Psoas muscle (tissue), 8 donors: Measurements from ENCODE around the gene PI4K2A. TPM values are rescaled to one million over a fixed set of nuclear protein-coding genes. Genes with fewer than 3 reads are reported as not detected.
"Not testable (repeated sequence)": the region's sequence is repeated elsewhere in the genome, so short reads cannot be mapped to it uniquely, and the experiment has no call there.

ENCODE experiments used
- ATAC-seq, 4 donors: fragments of 200-7000 bp; cut with Tn5 transposase; one replicate each; pipeline ENCODE4 v1.9.1; 2020; ENCODE audit warnings: moderate library complexity in 3 of 4, mild to moderate bottlenecking in 2 of 4
- DNase-seq, 2 donors: peaks; one replicate each; pipeline ENCODE4 v3.0.0-alpha.2; 2020
- H3K27ac ChIP-seq: fragments of 200-600 bp; one replicate; pipeline ENCODE4 v1.8.0; 2022
- H3K27me3 ChIP-seq, 3 donors: fragments of 200-600 bp in 1 of 3; one replicate each; pipeline versions ENCODE4 v1.6.1 to v1.8.0; 2013 to 2022; ENCODE audit warnings: low read length in 2 of 3, mild to moderate bottlenecking in 2 of 3, moderate library complexity in 1 of 3; ENCODE audit not compliant: insufficient read depth in 3 of 3
- H3K36me3 ChIP-seq, 2 donors: fragments of 200-600 bp in 1 of 2; one replicate each; pipeline versions ENCODE4 v1.6.1 to v1.8.0; 2013 to 2022; ENCODE audit warnings: low read depth in 1 of 2, mild to moderate bottlenecking in 1 of 2, moderate library complexity in 1 of 2; ENCODE audit not compliant: insufficient read depth in 1 of 2
- H3K4me1 ChIP-seq: fragments of 200-600 bp; one replicate; pipeline ENCODE4 v1.8.0; 2022
- H3K4me3 ChIP-seq: fragments of 200-600 bp; one replicate; pipeline ENCODE4 v1.8.0; 2022; ENCODE audit warnings: mild to moderate bottlenecking
- H3K9me3 ChIP-seq: fragments of 200-600 bp; one replicate; pipeline ENCODE4 v1.8.0; 2022
- WGBS, 3 donors: extraction: QIAGEN DNeasy Blood & Tissue Kit; methylation state at CpG; one replicate each; pipeline versions ENCODE4 v1.1.6 to v1.1.7; 2013; 5-methylcytosine and 5-hydroxymethylcytosine counted together
- intact Hi-C, 2 donors: fragments of 100-400 bp; cut with DNase I; formaldehyde crosslinking; loops; one replicate each; pipeline versions ENCODE4 v1.11.0 to v1.14.2; 2022
- polyA plus RNA-seq, 3 donors: library from polyadenylated mRNA; stranded (reverse); fragments of 200-250 nt; gene quantifications; one replicate each; pipeline ENCODE4 v1.2.3, GENCODE V29; 2013
- total RNA-seq, 4 donors: library from RNA; stranded (reverse); fragmentation: NEBNext Ultra II Directional in 2 of 4; extraction: Animal tissue kit (Norgen Biotek cat#: 25700) in 2 of 4; gene quantifications; one replicate each; pipeline versions ENCODE4 v1.2.1 to v1.2.4, GENCODE V29; 2021 to 2023
- TF ChIP-seq, protein P1 (sequence below): fragments of 200-600 bp; IDR thresholded peaks from one replicate; pipeline ENCODE4 v1.8.0; 2022; ENCODE audit warnings: antibody characterized with exemption
- donor health status: healthy with polysubstance abuse.
- donor health status: DM: no; HTN: no; CAD: no; lungs with moderate emphysema.
- donor health status: Bipolar disorder and iron deficiency.
- donor health status: healthy.
- donor health status: DM: yes; HTN: yes; CAD: no.
- donor health status: DM: no; HTN: no; CAD: no.
- donor health status: DM: no; HTN: no; CAD: no.
- donor health status: DM: yes; HTN: yes; CAD: no.

PI4K2A gene
- total and polyA plus RNA-seq, 7 donors: 8.9 to 22.9 (median 11.9) TPM

DNA sequence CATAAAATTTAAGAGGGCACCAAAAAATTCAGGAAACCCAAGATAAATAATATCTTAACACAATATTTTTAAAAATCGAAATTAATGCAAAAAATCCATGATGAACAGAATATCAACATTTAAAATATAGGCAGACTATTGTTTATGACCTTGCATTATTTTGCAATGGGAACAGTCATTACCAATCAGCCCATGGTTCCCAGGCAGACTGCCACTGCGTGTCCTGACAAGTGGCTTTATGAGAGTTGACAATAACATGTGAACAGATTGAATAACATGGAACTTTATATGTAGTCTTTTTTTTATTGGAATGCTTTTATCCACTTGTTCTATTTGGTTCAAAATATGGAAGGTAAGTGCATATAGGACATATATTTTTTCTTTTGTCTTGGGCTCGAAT, 49.7 kb downstream of the PI4K2A start:
- ATAC-seq (no peak), DNase-seq (no peak)
- H3K4me1 ChIP-seq: peaks cover 19% of the 10 kb centered on the region
- no peak overlapping the region for H3K27ac ChIP-seq
- no peak overlapping the region for H3K4me3 ChIP-seq
- TF ChIP-seq, protein P1, sequence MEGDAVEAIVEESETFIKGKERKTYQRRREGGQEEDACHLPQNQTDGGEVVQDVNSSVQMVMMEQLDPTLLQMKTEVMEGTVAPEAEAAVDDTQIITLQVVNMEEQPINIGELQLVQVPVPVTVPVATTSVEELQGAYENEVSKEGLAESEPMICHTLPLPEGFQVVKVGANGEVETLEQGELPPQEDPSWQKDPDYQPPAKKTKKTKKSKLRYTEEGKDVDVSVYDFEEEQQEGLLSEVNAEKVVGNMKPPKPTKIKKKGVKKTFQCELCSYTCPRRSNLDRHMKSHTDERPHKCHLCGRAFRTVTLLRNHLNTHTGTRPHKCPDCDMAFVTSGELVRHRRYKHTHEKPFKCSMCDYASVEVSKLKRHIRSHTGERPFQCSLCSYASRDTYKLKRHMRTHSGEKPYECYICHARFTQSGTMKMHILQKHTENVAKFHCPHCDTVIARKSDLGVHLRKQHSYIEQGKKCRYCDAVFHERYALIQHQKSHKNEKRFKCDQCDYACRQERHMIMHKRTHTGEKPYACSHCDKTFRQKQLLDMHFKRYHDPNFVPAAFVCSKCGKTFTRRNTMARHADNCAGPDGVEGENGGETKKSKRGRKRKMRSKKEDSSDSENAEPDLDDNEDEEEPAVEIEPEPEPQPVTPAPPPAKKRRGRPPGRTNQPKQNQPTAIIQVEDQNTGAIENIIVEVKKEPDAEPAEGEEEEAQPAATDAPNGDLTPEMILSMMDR: no peak
- intact Hi-C loops: no loop called here
- WGBS, 3 donors: 90 to 93% (median 90%) methylated on average over 3 of the region's 3 CpGs
- H3K9me3 ChIP-seq: peaks cover 8% of the 10 kb centered on the region
- H3K27me3 ChIP-seq: no peaks in the 10 kb centered on the region
- H3K36me3 ChIP-seq: no peaks in the 10 kb centered on the region

DNA sequence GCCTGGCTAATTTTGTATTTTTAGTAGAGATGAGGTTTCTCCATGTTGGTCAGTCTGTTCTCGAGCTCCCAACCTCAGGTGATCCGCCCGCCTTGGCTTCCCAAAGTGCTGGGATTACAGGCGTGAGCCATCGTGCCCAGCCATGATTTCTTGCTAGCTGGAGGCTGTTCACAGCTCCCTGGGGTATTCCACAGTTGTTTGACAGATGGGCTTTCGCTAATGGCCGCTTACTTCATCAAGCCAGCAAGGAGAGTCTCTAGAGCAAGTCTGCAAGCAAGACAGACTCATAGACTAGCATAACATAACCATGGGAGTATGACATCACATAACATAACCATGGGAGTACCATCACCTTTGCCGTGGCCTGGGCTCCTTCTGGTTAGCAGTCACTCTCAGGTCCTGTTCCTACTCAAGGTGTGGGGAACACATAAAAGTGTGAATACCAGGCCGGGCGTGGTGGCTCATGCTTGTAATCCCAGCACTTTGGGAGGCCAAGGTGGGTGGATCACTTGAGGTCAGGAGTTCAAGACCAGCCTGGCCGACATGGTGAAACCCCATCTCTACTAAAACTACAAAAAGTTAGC, 57.7 kb downstream of the PI4K2A start:
- not testable (repeated sequence) for H3K4me3 ChIP-seq, H3K27ac ChIP-seq, H3K27me3 ChIP-seq, DNase-seq, ATAC-seq, H3K9me3 ChIP-seq, H3K36me3 ChIP-seq, H3K4me1 ChIP-seq
- intact Hi-C loops: loop anchor here in 1 of 2 donors (5.0 kb wide), 1 partner anchor 34 kb away; no protein-coding TSS in a partner anchor
- WGBS, 3 donors: 63 to 75% (median 69%) methylated on average over 11 of the region's 11 CpGs

DNA sequence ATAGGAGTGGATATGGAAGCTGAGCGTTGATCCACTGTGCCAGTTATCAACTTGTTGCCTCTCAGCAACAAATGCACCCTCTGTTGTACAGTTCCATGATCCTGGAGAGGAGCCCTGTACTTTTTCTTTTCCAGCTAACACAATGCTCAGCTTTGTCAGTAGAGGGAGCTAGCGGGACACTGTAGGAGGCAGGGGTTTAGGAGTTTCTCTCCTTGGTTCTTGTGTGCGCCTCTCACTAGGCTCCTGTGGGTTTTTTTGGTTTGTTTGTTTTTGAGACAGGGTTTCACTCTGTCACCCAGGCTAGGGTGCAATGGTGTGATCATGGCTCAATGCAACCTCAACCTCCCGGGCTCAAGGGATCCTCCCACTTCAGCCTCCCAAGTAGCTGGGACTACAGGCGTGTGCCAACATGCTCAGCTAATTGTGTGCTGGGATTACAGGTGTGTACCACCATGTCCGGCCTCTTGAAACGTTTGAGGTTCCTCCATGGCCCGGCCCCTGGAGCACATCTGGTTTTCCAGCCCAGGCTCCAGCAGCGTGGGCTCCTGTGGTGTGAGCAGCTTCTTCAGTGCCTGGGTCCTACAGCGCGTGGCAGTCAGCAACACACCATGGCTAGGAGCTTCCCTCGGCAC, 61.1 kb downstream of the PI4K2A start:
- H3K9me3 ChIP-seq: no peaks in the 10 kb centered on the region
- ATAC-seq (peak; percentile 81 to 92 (median 90)), DNase-seq (no peak)
- no peaks in the 10 kb centered on the region for H3K27me3 ChIP-seq
- TF ChIP-seq, protein P1: peak; percentile 77
- 44 to 50% (median 45%) methylated on average over 12 of the region's 12 CpGs for whole genome bisulfite sequencing, 3 donors
- no peaks in the 10 kb centered on the region for H3K4me1 ChIP-seq
- no peaks in the 10 kb centered on the region for H3K36me3 ChIP-seq
- intact Hi-C loops: loop anchor here in 1 of 2 donors (2.0 kb wide), 1 partner anchor 29 kb away; no protein-coding TSS in a partner anchor
- H3K27ac ChIP-seq: no peak overlapping the region
- H3K4me3 ChIP-seq: no peak overlapping the region

DNA sequence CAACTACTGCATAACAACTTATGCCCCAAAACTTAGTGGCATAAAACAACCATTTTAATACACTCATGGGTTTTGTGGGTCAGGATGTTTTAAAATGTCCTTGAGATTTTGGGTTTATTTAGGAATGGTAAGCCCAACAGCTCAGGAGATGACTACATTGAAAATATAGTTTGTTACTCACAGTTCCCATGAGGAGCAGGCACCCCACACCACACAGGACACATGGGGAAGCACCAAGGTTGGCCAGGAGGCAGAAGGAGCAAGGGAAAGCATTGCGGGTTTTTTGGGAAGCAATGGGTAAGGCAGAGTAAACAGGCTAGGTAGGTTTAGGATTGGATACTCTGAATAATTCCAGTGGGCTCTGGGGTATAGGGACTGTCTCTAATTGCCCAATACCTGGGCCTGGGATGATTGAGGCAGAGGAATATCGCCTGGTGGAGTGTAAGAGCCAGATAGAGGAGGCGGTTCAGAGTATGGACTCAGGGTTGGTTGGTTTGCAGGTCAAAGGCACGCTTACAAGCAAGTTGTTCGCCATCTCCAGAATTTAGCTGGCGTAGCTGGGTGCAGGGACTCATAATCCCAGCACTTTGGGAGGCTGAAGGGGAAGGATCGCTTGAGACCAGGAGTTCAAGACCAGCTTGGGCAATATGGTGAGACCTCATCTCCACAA, 63.1 kb downstream of the PI4K2A start:
- no peaks in the 10 kb centered on the region for H3K36me3 ChIP-seq
- DNase-seq (no peak), ATAC-seq (no peak)
- no peaks in the 10 kb centered on the region for H3K9me3 ChIP-seq
- TF ChIP-seq, protein P1: no peak
- WGBS, 3 donors: 88 to 95% (median 92%) methylated on average over 7 of the region's 7 CpGs
- no peak overlapping the region for H3K4me3 ChIP-seq
- no peaks in the 10 kb centered on the region for H3K27me3 ChIP-seq
- intact Hi-C loops: no loop called here
- H3K4me1 ChIP-seq: no peaks in the 10 kb centered on the region
- H3K27ac ChIP-seq: no peak overlapping the region

DNA sequence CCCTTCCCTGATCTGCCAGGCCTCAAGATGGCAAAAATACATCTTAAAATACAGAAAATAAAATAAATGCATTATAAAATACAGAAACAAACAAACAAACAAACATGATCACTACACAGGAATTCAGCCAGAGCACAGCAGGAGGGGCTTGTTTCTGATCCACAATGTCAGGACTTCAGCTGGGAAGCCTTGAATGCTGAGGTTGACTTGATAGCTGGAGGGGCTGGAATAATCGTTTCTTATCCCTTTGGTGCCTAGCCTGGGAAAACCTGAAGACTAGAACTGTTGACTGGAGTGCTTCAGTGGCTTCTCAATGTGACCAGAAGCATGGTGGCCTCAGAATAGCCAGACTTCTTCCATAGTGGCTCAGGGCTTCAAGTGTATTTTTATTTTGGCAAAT, 63.9 kb downstream of the PI4K2A start:
- 56 to 66% (median 66%) methylated on average over 1 of the region's 1 CpG for WGBS, 3 donors
- Histone ChIP-seq H3K36me3 (no peaks in the 10 kb centered on the region), H3K4me1 (no peaks in the 10 kb centered on the region), H3K27ac (no peak overlapping the region), H3K4me3 (no peak overlapping the region), H3K27me3 (no peaks in the 10 kb centered on the region), H3K9me3 (no peaks in the 10 kb centered on the region)
- TF ChIP-seq, protein P1: no peak
- ATAC-seq: no peak
- intact Hi-C loops: no loop called here
- no peak for DNase-seq
